RWPE2 (cell line): ENCODE measurements around the gene PTTG1IP.

Experiments
- ATAC-seq: fragments of 200-7000 bp; cut with Tn5 transposase; 3 replicates; pipeline ENCODE4 v1.9.1; 2021; ENCODE audit warnings: low read depth
- DNase-seq: peaks from one replicate; pipeline ENCODE4 v3.0.0-alpha.2; 2020; ENCODE audit warnings: low spot score
- H3K27ac ChIP-seq: fragments of 450-650 bp; 2 replicates; pipeline ENCODE4 v1.5.1; 2017; ENCODE audit warnings: mild to moderate bottlenecking; ENCODE audit not compliant: poor library complexity, severe bottlenecking
- H3K27me3 ChIP-seq: fragments of 250-450 bp; sonication (Bioruptor Pico); 2 replicates; pipeline ENCODE4 v1.5.1; 2021; ENCODE audit warnings: mild to moderate bottlenecking, moderate library complexity; ENCODE audit not compliant: insufficient read depth, poor library complexity, severe bottlenecking
- H3K36me3 ChIP-seq: fragments of 250-450 bp; sonication (Bioruptor Pico); 2 replicates; pipeline ENCODE4 v1.5.1; 2020; ENCODE audit warnings: low read depth, mild to moderate bottlenecking, moderate library complexity
- H3K4me1 ChIP-seq: fragments of 250-450 bp; sonication (Bioruptor Pico); 2 replicates; pipeline ENCODE4 v1.5.1; 2021; ENCODE audit warnings: mild to moderate bottlenecking, moderate library complexity; ENCODE audit not compliant: insufficient read depth, poor library complexity, severe bottlenecking
- H3K4me3 ChIP-seq: fragments of 250-450 bp; sonication (Bioruptor Pico); 2 replicates; pipeline ENCODE4 v1.5.1; 2021; ENCODE audit warnings: mild to moderate bottlenecking, moderate library complexity; ENCODE audit not compliant: severe bottlenecking
- H3K9me3 ChIP-seq: fragments of 250-450 bp; sonication (Bioruptor Pico); 2 replicates; pipeline ENCODE4 v1.5.1; 2021; ENCODE audit warnings: mild to moderate bottlenecking, moderate library complexity; ENCODE audit not compliant: severe bottlenecking
- CTCF ChIP-seq: fragments of 450-650 bp; IDR thresholded peaks from one replicate; pipeline ENCODE4 v1.5.1; 2017; ENCODE audit warnings: mild to moderate bottlenecking, moderate library complexity; ENCODE audit not compliant: poor library complexity, severe bottlenecking

The PTTG1IP gene

GRCh38 chr21:44858291-44858690 lies 15.2 kb downstream of the PTTG1IP start:
- H3K9me3 ChIP-seq = no peaks in the 10 kb centered on the region
- H3K36me3 ChIP-seq = peaks cover 83% of the 10 kb centered on the region
- H3K27ac ChIP-seq = no peak overlapping the region
- peak; percentile 47 for DNase-seq
- no peak for ATAC-seq
- TF ChIP-seq CTCF = no peak
- H3K4me3 ChIP-seq = no peak overlapping the region
- no peaks in the 10 kb centered on the region for H3K4me1 ChIP-seq
- H3K27me3 ChIP-seq = no peaks in the 10 kb centered on the region

DNA sequence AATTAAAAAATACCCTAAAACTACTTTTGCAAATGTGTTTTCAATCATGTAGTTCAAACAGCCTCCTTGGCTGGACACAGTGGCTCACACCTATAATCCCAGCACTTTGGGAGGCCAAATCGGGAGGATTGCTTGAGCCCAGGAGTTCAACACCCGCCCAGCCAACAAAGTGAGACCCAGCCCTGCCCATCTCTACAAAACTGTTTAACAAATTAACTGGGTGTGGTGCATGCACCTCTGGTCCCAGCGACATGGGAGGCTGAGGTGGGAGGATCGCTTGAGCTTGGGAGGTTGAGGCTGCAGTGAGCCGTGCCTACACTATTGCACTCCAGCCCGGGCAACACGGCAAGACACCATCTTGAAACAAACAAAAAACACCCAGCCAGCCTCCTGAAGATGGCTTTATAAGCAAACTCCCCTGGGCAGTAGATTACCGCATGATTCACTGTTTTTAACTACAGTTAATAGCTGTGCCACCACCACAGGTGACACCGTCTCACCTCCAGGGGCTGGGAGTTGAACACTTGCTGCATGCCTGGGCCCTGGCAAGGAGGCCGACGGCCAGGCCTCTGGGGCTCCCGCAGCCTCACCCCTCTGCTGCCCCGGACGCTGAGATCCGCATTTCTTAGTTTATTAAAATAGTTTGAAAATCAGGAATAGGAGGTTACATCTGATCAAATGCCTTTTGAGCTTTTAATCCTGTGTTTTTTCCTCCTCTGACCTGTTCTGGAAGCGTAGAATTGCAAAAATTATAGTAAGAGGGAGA lies 16.2 kb downstream of the PTTG1IP start:
- H3K27ac ChIP-seq = no peak overlapping the region
- DNase-seq (no peak), ATAC-seq (no peak)
- no peaks in the 10 kb centered on the region for H3K4me1 ChIP-seq
- H3K27me3 ChIP-seq = no peaks in the 10 kb centered on the region
- H3K4me3 ChIP-seq = no peak overlapping the region
- H3K36me3 ChIP-seq = peaks cover 86% of the 10 kb centered on the region
- no peaks in the 10 kb centered on the region for H3K9me3 ChIP-seq
- TF ChIP-seq CTCF = no peak

DNA sequence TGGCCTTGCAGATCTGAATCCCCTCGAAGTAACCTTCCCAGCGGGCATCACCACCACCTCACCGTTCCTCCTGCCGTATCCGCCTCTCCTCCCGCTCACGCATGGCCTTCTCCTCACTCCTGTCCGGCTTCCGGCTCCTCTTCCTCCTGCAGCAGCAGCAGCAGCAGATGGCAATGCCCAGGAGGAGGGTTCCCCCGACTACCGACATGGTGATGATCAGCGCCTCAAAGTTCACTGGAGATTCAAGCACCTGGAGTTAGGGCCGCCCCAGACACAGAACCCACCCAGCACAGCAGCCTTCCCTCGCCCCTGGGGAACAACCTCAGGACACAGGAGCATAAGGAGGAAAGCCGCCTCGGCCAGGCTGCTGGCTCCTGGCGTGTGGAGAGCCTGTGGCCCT lies 17.4 kb downstream of the PTTG1IP start:
- no peaks in the 10 kb centered on the region for H3K9me3 ChIP-seq
- H3K27me3 ChIP-seq = no peaks in the 10 kb centered on the region
- ATAC-seq (no peak), DNase-seq (no peak)
- H3K27ac ChIP-seq = no peak overlapping the region
- TF ChIP-seq CTCF = no peak
- H3K36me3 ChIP-seq = peaks cover 87% of the 10 kb centered on the region
- H3K4me3 ChIP-seq = no peak overlapping the region
- H3K4me1 ChIP-seq = no peaks in the 10 kb centered on the region

DNA sequence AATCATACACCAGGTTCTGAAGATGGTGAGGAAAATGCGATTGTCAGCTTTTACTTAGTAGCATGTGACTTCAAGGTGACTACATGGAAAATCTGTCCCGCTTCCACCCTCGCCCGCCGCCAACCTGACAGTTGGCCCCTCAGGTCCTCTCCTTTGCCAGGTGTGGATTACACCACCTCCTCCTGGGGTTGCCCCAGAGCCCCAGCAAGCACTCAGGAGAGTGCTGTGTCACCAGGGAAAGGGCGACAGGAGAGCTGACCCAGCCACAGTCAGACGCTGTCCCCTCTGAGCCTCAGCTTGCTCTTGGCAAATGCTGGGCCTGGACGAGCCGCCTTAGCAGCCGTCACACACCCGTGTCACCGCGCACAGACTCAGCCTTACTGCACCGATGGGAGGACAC lies 17.9 kb downstream of the PTTG1IP start:
- no peak for ATAC-seq
- Histone ChIP-seq H3K4me1 (no peaks in the 10 kb centered on the region), H3K4me3 (no peak overlapping the region), H3K27ac (no peak overlapping the region), H3K36me3 (peaks cover 89% of the 10 kb centered on the region), H3K27me3 (no peaks in the 10 kb centered on the region), H3K9me3 (no peaks in the 10 kb centered on the region)
- no peak for DNase-seq
- no peak for TF ChIP-seq CTCF
